HL-60/S4 treated with retinoic acid at 250 ng/mL for 4 days and 3 days (cell line): Measurements from ENCODE around the gene ANKRD52.
"Not testable (repeated sequence)": the region's sequence is repeated elsewhere in the genome, so short reads cannot be mapped to it uniquely, and the experiment has no call there.

Source experiments
- in situ Hi-C: fragments of 300-500 bp; cut with MboI; formaldehyde crosslinking; loops from 2 replicates; pipeline ENCODE4 v1.7.0; 2022; ENCODE audit warnings: low sequenced_read_pairs

Gene ANKRD52

DNA sequence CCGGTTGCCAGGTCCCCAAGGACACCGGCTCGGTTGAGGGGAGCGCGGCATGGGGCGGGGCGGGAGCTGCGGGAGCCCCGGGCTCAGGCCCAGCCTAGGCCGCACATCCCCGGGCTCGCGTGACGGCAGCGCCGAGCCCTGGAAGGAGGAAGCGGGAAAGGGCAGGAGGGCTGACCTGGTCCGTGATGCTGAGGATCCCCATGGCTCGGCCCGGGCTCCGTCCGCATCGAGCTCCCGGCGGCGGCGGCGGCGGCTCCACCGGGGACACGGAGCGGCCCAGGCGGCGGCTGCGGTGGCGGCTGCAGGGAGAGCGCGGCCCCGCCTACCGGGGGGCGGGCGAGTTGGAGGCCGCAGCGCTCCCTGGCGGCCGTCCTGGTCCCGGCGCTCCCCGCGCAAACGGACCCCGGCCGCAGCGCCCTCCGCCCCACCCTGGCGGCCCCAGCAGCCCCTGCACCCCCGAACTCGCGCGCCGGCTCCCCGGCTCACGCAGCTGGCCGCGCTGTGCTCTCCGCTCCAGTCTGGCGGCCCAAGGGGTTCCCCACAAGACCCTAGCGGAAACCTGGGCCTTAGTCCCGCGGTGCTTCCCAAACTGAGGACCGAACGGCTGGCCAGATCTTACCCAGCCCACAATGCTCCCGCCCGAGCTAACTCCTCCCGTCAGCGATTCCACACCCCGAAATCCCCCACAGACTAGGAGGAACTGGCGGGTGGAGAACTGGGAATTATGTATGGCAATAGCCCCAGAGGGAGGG, at the start of gene ANKRD52:
Gene ANKRD52 (minus strand): TSS at position 317 of the 752 bp plus-strand sequence. CDS start 115 bp downstream, at position 202.
- in situ Hi-C loops: no loop called here

- in situ Hi-C loops: no loop called here
Measured at GRCh38 chr12:56307221-56307965, 49.2 kb upstream of the ANKRD52 start.

GRCh38 chr12:56304872-56305590, 46.8 kb upstream of the ANKRD52 start:
- in situ Hi-C loops: no loop called here

GRCh38 chr12:56304276-56304675, 46.1 kb upstream of the ANKRD52 start:
- in situ Hi-C loops: no loop called here

- in situ Hi-C loops: no loop called here
Measured at GRCh38 chr12:56300644-56301464, 42.7 kb upstream of the ANKRD52 start.

- in situ Hi-C loops: no loop called here
Measured at GRCh38 chr12:56299853-56300643, 41.9 kb upstream of the ANKRD52 start, which contains the start of gene CS. Gene CS (minus strand): TSS chr12:56300330. CDS start chr12:56300201, 129 bp downstream.

GRCh38 chr12:56299308-56299852, 41.2 kb upstream of the ANKRD52 start:
- in situ Hi-C loops: no loop called here

DNA sequence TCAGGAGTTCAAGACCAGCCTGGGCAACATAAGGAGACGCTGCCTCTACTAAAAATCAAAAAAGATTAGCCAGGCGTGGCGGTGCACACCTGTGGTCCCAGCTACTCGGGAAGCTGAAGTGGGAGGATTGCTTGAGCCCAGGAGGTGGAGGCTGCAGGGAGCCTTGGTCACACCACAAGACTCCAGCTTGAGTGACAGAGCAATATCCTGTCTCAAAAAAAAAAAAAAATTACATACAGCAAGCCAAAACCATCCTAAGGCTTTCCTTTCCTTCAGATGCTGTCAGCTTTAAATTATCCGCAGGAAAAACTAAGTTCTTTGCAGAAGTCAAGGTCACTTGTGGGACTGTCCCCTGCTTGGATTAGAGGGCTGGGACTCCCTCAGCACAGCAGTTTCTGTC, 40.6 kb upstream of the ANKRD52 start:
- in situ Hi-C loops: no loop called here

GRCh38 chr12:56297400-56297799, 39.2 kb upstream of the ANKRD52 start:
- in situ Hi-C loops: no loop called here

GRCh38 chr12:56296295-56296694, 38.1 kb upstream of the ANKRD52 start:
- in situ Hi-C loops: no loop called here

DNA sequence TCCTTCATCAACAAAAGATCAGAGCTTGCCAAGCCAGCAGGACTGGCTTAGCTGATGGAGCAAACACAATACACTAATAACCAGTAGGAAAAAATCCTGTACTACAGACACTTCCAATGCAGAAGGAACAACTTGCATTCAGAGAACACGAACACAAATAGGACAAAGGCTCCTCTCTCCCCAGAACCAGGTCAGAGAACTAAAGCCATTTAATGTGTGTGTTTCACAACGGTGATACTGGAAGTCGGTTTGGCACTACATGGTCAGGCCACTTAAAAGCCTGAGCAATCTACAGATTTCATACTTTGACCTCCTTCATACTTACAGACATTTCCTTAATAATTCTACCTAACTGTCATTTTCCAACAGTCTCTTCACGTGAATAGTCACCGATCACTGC, 35.6 kb upstream of the ANKRD52 start:
- in situ Hi-C loops: no loop called here

GRCh38 chr12:56288705-56289387, 30.7 kb upstream of the ANKRD52 start:
- in situ Hi-C loops: no loop called here

GRCh38 chr12:56286044-56286830, 28.1 kb upstream of the ANKRD52 start:
- in situ Hi-C loops: no loop called here

GRCh38 chr12:56284263-56284662, 26.1 kb upstream of the ANKRD52 start:
- in situ Hi-C loops: not testable (repeated sequence)

DNA sequence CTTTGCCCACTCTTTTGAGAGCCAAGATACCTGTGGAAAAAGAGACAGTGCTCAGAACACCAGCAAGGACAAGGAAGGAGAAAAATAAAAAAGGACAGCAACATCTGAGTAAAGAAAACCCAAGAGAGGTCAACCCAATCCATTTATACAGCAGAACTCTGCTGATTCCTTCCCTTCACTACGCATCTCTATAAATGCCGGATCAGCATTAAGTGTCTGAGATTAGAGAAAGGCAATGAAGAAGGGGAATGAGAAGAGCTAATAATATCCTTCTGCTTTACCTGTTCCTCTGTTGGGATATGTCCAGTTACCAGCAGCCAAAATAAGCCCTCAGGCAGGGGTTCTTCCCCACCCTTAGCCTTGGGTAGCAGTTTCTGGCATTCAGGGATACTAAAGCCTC, 24.4 kb upstream of the ANKRD52 start:
- in situ Hi-C loops: no loop called here

- in situ Hi-C loops: no loop called here
Measured at GRCh38 chr12:56282030-56282429, 23.8 kb upstream of the ANKRD52 start.

DNA sequence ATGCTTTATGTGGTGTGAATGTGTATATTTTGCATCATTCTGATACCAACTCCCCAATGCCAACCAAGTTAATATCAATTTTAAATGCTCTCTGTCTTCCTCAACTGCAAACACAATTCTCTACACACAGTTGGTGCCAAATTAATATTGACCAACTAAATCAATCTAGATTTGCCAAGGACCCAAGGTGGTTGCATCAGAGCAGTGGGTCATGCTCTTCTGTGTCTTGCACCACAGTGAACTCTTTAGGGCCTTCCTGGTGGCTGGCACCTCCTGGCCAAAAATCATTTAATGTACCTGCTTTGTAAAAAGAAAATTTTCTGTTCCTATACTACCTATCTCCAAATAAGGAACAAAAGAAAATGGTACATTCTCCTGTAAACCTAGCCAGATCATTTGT, 22.7 kb upstream of the ANKRD52 start:
- in situ Hi-C loops: no loop called here

GRCh38 chr12:56278905-56279304, 20.7 kb upstream of the ANKRD52 start:
- in situ Hi-C loops: no loop called here
